ENCODE data around the gene ZNF592.

DNA sequence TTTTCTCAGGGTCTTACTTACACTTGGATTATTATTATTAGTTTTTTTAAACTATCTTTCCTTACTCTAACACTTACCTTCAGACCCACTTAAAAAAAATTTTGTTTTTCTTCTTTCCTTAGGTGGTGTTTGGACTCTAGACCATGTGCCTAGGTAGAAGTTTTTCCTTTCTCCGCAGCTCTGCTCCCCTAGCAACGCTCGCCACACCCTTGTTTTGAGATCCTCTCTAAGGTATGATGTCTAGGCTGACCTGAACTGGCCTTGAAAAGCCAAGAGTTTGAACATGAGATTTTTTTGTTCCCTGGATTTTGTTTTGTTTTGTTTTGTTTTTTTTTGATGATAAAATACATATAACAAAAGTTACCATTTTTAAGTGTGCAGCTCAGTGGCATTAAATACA is 16.2 kb downstream of the ZNF592 start:
- TF ChIP-seq, protein P1, sequence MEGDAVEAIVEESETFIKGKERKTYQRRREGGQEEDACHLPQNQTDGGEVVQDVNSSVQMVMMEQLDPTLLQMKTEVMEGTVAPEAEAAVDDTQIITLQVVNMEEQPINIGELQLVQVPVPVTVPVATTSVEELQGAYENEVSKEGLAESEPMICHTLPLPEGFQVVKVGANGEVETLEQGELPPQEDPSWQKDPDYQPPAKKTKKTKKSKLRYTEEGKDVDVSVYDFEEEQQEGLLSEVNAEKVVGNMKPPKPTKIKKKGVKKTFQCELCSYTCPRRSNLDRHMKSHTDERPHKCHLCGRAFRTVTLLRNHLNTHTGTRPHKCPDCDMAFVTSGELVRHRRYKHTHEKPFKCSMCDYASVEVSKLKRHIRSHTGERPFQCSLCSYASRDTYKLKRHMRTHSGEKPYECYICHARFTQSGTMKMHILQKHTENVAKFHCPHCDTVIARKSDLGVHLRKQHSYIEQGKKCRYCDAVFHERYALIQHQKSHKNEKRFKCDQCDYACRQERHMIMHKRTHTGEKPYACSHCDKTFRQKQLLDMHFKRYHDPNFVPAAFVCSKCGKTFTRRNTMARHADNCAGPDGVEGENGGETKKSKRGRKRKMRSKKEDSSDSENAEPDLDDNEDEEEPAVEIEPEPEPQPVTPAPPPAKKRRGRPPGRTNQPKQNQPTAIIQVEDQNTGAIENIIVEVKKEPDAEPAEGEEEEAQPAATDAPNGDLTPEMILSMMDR (IDR thresholded peaks at IDR 0.05): no peak
- TF ChIP-seq POLR2A (IDR thresholded peaks at IDR 0.05): no peak
